HS-27A (cell line): ENCODE data around the gene CAMK1G.

Experiments used
- DNase-seq: peaks from one replicate; pipeline ENCODE4 v3.0.0-alpha.2; 2012; ENCODE audit warnings: low read depth, missing footprints

Gene CAMK1G

DNA sequence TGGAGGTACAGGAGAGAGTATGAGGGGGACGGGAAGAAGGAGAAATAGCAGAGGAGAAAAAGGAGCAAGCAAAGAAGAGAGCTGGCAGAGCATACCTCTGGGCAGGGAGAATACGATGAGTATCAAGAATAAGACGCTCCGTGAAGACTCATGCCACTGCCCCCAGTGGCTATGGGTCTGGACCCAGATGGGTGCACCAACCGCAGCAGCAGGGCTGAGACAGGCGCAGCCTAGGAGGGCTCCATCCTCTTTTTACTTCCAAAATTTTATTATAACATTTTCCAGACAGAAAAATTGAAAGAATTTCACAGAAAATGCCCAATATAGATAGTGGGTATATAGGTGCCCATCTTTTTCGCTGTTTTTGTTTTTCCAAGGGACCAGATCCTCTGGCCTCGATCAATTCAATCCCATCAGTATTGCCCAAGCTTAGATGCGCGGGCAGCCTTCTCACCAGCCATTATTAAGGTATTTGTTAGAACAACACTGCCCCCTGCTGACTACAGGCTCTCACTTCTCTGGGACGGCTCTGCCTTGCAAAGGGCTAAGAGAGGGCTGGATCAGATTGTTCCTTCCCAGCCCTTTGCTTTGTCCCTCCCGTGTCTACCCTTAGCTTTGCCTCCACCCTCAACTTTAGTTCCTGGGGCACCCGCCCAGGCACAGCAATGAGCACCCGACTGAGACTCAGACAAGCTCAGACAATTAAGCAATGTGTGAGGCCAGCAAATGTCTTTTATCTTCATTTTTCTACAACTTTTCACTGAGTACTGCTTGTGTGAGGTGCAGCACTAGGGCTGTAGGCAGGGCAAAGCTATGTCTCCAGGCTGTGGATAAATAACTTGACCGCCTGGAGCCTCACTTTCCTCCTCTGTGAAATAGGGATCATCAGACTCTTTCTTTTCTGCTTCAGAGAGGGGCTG, 17.5 kb upstream of the CAMK1G start:
- peak; percentile 49 for DNase-seq

DNA sequence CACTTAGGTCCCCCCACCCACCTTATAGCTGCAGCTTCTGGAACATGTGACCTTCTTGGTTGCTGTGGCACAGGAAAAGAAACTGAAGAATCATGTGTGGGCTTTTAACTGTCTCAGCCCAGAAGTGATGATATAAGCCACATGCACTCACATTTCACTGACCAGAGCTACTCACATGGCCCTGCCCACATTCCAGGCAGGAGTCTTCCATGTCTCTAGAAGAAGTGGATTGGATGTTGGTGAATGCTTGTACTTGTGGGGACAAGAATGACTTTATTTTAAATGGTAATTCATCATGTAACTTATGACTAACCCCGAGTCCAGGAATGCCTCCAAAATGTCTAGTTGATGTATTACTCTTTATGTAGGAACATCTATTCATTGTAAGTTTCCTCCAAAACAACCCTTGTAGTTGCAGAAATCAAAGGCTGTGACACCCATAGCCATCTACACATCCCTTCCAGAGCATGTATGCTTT, 15.8 kb upstream of the CAMK1G start:
- DNase-seq = no peak

DNA sequence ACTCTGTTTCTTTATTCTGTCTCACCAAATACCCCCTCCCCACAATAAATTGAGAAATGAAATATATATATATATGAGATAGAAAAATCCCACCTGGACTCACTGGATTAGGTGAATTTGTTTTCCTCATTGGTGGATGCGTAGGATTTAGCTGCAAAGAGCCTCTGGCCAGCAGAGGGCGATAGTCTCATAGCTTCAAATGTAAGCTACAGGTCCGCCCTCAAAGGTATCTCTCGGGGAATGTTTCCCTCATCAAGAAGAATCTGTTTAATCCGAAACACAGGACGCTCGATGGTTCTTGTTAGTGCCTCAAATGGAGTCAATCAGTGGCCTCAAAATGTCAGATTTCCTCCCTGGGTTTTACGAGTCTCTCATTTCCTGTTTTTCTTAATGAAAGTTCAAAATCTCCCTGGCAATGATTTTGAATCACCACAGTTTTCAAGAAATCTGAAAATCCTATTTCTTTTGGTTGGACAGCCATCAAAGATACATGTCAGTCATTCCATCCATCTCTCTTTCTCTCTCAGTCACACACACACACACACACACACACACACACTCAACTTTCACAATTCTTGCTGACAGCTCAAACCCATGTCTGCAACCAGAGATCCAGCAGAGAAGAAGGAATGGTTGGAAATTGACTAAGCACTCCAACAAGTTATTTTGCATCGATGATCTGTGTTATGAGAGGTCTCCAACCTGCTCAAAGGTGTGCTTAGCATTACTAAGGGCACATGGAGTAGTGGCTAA, 13.9 kb upstream of the CAMK1G start:
- DNase-seq = peak; percentile 33

DNA sequence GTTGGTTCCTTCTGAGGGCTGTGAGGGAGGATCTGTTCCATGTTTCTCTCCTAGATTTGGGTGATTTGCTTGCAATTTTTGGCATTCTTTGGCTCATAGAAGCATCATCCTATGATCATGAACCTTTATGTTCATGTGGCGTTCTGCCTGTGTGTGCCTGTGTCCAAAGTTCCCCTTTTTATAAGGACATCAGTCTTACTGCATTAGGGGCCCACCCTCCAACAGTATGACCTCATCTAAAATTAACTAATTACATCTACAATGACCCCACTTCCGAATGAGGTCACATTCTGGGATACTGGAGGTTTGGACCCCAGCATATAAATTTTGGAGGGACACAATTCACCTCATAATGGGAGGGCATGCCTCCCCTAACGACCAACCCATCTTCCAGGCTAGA, 12.8 kb upstream of the CAMK1G start:
- DNase-seq = no peak

DNA sequence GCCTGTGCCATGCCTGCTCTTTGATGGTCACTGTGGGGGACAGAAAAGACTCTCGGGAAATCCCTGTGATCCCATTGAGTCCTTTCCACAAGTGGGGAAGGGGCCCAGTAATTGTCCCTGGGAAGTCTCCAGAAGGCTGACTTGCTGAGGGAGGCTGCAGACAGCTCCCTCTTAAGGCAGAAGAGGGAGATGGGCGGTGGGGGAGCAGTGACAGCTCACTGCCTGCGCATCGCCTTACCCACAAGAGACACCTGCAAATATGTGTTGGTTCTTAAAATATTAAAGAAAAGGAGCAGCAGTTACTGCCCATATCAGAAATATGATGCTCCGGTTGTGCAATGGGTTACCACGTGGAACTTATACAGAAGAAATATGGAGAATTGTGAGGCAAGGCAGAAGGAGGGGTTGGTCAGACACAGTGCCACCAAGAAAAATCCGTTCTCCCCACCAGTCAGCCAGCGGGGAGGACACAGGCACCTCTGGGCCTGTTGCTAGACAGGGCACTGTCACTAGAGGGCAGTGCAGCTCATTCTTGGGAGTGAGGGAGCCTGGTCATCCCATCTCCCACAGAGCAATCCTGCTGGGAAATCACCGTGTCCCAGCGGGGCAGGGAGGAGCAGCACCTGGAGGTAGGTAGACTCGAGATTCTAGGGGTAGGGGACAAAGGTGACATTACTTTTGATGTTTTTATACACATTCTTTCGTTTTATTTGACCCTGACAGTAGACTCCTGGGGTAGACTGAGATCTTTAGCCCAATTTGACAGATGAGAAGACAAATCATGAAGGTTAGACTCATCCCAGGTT, 6.9 kb upstream of the CAMK1G start:
- DNase-seq = peak; percentile 27

DNA sequence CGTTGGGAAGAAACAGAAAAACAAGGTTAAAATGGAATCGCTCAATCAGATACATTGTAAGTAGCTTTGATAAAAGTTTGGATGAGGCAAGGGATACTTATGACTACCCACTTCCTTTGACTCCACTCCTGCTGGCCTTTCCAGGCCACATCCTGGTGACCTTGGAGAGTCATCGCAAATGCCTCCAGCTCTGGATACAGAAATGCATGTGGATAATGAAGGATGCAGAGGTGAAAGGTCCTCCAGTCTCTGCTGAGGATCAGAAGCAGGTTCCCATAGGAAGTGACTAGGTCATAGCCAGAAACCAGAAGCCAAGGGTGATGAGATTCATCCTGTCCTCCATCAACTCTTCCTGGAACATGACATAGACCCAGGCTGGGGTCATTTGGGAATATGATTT, 6.2 kb upstream of the CAMK1G start:
- DNase-seq = no peak

DNA sequence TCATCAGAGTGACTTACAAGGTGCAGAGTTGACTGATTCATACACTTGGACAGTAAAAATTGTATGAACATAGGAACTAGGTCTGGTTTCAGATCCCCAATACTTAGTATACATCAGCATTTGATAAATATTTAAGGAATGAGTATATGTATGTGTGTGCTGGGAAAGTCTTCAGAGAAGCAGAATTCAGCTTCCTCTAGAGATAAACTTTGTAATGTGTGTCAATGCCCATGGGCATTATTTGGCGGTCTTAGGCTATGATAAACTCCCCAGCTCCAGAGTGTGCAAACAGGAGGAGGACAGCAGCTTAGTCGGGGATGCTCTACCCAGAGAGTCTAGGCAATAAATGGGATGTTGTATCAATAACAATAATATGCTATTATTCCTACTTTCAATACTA, 2.9 kb upstream of the CAMK1G start:
- DNase-seq = no peak

DNA sequence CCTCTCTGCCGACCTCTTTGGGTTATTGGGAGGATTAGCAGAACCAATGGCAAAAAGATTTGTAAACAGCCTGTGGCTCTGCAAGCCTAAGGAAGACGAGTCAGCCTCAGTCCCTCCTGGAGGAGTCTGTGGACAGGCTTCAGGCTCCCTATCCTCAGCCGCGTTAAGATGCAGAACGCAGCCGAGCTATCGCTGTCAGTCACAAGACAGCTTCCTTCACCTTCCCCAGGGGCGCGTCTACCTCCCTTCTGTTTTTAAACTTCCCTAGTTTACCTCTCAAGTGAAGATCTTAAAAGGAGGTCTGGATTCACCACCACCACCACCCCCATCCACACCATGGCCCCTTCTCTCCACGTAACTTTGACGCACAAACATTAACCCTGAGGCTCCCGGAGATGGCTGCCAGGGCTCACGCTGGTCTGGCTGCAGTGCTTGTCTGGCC, 738 bp downstream of the CAMK1G start:
- DNase-seq = no peak

DNA sequence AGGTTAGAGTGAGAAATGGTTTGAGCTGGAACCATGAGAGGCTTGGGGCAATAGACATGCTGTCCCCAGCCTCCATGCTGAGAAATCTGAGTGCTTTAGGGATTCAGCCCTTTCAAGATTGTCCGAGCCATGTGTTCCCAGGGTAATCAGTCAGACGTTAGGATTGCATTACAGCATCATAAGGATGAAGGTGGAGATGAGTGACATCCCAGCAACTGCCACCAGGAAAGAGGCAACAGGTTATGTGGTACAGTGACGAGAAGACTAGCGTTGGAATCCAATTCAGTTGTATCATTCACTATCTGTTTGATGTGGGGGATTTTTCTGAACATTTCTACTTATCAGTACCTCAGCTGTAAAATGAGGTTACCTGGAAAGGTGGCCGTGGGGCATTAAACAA, 1.7 kb downstream of the CAMK1G start:
- DNase-seq = no peak

DNA sequence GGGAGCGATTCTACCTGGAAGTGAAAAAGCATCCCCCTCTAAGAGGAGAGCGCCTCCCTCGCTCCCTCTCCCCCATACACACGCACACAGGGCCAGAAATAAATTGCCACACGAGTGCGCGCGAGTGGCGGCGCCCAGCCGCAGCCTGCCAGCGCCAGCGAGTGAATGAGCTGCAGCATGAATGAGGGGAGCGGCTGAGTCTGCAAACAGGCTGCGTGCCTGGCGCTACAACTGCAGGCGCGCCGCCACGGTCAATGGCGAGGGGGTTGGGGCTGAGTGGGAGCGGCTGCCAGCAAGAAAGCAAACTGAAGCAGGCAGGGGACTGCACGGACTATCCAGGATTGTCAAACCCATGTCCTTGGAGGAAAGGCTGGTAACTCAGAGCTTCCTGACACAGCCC, 2.2 kb downstream of the CAMK1G start:
- DNase-seq = no peak

DNA sequence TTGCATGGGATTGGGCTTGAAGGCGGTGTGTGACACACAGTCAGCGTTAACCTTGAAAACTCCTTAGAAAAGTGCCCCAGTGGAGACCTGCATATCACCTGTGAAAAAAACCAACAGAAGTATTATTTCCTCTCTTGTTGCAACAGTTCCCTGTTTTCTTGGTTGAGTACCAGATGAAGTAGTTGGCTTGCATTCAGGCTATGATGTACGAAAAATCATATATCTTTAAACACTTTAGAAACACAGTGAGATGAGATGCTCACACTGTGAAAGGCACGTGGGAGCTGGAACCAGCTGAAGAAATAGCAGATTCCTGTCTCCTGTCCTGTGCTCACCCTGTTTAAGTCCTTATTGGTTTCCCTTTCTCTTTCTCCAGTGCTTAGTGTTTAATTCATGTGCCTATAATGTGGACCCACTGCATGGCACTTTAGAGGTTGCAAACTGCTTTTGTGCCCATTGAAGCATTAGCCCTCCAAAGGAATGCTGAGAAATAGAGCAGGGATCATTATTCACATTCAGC, 2.8 kb downstream of the CAMK1G start:
- DNase-seq = no peak

DNA sequence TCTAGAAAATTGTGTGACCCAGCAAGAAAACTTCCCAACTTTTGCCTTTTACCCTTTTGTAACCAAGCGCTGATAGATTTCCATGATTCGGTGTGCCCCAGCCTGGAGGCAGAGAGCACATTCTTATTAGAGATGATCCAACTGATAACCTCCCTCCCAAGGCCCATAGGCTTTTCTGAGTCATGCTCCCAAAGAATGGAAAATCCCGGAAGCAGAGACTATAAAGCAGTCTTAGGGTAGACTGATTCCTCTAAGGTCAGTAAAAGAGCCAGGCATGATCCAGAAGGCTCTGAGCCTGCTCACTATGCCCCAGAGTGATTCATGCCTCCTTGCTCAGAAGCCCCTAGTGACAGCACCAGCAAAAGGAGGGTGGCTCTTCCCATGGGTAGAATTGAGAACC, 4.3 kb downstream of the CAMK1G start:
- DNase-seq = no peak

DNA sequence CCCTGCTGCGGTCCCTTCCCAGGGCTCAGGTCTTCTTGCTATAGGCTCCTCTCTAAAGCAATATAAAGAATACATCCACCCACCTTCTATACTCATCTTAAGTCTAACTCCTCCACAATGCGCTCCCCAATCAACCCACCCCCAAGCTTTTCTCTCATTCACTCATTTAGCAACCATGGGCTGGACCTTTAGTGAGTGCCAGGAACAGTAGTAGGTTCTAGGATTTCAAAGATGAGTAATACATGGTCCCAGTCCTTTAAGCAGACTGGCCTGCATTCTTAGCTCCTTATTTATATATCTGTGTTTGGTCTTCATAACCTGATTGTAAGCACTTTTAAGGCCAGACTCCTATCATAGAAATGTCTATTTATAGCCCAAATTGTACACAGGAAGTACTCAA, 5.9 kb downstream of the CAMK1G start:
- DNase-seq = no peak

DNA sequence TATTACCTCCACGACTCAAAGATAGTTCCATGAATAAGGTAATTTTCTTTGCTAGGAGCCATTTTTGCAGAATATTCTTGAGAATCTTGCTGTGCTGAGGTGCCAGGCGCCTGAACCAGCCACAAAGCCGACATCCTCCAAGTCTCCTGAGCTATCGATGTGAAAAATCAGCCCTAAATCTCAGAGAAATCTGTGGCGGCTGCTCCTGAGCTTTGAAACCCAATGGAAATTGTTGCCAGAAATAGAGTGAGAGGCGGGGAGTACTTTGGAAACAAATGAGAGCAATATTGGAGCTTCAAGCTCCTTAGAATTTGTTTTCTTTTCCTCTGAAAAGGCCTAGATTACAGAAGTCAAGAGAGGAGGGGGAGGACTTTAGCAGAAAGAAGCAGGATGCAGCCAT, 6.3 kb downstream of the CAMK1G start:
- no peak for DNase-seq

DNA sequence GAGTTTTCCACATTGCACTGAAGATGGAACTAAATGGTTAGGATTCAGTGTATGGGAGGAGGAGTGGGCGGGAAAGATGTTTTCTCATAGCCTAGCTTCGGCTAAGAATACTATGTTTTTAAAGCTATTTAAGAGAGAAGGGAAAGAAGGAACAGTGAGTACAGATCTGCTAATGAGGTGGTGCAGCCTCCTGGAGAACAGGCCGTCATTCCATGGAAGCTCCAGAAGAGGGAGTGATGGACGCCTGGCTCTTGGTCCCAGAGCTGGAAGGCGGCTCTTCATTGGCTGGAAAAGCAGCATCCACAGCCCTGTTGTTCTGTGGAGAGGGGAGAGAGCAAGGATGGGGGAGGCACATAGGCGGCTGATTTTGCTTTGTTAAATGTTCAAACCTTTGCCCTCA, 6.9 kb downstream of the CAMK1G start:
- DNase-seq = no peak

DNA sequence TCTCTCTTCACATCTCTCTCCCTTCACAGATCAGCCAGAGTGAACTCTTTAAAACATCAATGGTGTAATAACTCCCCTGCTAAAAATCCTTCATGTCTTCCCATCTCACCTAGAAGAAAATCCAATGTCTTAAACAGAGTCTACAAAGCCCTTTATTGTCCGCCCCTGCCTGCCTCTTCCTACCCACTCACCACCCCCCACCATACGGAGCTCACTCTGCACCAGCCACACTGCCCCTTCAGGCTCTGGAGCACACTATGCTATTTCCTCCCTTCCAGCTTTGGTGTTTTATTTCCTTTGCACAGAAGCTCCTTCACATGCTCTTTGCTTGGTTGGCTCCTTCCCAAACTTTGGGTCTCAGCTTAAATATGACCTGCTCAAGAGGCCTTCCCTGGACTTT, 10.2 kb downstream of the CAMK1G start:
- DNase-seq = no peak

DNA sequence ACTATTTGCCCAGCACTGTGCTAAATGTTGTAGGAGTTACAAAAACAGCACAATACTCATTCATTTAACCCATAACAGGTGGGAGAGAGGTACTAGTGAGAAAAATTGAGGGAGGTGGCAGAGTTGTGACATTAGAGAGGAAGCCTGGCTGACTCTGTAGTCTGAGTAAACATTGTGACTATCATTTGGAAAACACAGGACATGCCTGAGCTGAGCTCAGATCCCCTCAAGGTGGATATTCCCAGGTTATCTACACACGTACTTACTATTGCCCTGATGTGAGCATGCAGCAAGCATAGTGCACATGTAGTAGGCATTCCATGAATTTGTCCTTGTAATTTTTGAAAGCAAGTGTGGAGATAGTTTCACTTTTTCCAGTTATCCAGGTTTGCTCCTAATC, 10.9 kb downstream of the CAMK1G start:
- DNase-seq = no peak

DNA sequence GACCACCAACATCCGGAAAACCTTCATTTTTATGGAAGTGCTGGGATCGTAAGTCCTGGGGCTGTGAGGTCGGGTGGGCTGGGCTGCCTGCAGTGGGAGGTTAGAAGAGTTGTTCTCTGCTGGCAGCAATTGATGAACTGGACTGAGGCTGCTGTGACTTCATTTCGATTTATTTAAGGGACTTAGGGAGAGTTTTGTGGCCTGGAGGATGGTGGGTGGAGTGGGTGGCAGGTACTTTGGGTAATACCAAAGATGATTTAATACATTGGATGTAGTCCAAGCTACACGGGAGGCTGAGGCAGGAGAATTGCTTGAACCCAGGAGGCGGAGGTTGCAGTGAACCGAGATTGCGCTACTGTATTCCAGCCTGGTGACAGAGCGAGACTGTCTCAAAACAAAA, 11.5 kb downstream of the CAMK1G start:
- no peak for DNase-seq

DNA sequence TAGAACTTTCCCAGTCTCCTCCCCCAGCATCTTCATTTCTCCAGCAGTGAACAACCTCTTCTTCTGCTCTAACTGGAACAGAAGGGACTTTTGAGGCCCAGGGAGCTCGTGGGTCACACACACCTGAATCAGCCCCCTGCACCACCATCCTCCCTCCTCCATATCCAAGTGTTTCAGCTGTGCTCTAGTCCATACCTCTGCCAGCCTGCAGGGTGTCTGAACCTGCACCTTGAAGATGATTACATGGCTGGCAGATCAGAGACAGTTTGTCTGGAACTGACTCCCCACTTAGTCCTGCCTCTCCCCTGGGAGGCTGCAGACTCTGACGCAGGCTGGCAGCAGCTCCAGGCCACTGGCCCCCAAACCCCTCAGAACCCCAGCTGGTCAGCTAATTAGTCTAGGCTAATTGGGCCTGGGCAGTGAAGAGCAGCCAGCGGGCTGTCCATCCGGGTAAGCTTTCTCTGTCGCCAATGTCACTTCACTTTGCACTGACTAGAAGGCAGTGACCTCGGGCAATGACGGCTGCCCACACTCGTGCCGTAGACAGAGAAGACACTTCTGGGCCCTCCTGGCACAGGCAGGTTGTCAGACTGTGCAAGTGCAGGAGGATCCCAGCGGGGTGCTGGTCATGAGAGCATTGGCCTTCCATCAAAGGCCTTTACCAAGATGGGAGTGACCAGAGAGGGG, 12.2 kb downstream of the CAMK1G start:
- no peak for DNase-seq

DNA sequence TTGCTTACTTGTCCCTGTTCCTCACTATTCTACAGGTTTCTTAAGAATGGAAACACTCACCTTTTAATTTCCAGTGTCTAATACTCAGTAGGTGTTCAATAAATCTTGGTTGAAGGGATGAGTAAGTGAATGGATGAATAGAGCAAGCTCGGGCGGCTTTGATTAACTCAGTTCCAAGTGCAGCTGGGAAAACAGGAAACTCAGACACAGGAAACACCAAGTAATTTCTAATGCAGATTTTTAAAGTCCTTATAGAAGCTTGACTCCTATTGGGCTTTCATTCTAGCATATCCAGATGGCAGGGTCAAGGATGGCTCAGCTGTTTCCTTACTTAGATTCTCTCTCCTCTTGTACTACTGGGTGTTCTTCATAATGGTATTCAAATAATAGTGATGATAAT, 14.0 kb downstream of the CAMK1G start:
- no peak for DNase-seq

DNA sequence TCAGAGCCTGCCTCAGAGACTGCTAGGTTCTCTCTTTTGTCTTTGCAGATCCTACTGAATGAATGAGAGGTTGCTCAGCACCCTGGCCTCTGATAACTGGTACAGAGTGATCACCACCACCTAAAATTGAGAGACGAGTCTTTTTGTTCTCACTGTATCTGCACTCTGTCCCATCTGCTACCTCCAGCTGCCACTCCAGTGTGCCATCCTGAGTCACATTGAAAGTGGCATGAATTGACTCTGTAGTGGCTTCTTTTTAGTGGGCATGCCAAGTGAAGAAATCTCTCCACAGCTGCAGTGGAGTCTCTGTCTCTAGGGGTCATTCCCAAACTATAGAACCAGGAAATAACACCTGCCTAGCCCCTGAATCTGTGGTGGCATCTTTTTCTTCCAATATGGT, 14.7 kb downstream of the CAMK1G start:
- no peak for DNase-seq

DNA sequence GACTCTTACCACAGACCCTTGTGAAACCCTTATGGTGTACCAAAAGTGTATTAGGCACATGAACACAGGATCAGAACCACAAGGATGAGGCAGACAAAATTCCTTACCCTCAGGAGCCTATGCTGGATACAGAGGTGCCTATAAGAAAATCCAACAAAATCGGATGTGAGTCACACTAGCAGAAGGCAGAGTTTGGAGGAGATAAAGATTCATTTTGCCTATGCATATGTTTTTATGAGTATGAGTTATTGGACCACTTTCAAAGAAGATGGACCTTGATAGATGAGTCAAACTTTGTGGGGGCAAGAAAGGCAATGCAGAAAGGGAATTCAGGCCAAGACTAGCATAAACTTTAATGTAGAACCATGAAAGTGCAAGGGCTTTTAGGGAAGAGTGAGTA, 17.0 kb downstream of the CAMK1G start:
- no peak for DNase-seq
